Measurements from ENCODE around the gene SLC25A1.

DNA sequence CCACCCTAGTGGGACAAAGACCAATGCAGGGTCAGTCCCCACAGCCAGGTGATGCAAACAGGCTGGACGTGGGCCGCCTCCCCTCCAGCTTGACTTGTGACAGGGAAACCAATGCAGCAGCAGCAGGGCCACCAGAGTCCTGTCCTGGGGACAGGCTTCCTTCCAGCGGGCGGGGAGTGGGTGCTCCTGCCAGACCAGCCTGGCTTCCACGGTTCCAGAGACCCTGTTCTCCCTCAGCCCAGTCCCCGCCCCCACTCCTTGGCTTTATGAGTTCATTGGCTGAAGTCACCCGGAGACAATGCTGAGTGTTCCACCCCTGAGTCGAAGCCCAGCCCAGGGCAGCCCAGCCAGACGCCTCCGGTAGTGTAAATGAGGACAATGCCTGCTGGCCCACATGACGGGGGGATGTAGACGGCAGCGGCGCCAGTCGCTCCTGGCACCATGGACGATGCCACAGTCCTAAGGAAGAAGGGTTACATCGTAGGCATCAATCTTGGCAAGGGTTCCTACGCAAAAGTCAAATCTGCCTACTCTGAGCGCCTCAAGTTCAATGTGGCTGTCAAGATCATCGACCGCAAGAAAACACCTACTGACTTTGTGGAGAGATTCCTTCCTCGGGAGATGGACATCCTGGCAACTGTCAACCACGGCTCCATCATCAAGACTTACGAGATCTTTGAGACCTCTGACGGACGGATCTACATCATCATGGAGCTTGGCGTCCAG lies 47.4 kb downstream of the SLC25A1 start, which contains the start of gene TSSK2:
- TF ChIP-seq, protein P1, sequence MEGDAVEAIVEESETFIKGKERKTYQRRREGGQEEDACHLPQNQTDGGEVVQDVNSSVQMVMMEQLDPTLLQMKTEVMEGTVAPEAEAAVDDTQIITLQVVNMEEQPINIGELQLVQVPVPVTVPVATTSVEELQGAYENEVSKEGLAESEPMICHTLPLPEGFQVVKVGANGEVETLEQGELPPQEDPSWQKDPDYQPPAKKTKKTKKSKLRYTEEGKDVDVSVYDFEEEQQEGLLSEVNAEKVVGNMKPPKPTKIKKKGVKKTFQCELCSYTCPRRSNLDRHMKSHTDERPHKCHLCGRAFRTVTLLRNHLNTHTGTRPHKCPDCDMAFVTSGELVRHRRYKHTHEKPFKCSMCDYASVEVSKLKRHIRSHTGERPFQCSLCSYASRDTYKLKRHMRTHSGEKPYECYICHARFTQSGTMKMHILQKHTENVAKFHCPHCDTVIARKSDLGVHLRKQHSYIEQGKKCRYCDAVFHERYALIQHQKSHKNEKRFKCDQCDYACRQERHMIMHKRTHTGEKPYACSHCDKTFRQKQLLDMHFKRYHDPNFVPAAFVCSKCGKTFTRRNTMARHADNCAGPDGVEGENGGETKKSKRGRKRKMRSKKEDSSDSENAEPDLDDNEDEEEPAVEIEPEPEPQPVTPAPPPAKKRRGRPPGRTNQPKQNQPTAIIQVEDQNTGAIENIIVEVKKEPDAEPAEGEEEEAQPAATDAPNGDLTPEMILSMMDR (IDR thresholded peaks at IDR 0.05), result no peak
- no peak for TF ChIP-seq ZFX (IDR thresholded peaks at IDR 0.05; ENCODE audit: borderline replicate concordance)
